ENCODE results near the gene ADGRF3. TPM values are rescaled to one million over a fixed set of nuclear protein-coding genes. Genes with fewer than 3 reads are reported as not detected.
"Not testable (repeated sequence)": the region's sequence is repeated elsewhere in the genome, so short reads cannot be mapped to it uniquely, and the experiment has no call there.

ADGRF3 gene
- total RNA-seq, 1 donor from 2014 or later, result 4.9 TPM

DNA sequence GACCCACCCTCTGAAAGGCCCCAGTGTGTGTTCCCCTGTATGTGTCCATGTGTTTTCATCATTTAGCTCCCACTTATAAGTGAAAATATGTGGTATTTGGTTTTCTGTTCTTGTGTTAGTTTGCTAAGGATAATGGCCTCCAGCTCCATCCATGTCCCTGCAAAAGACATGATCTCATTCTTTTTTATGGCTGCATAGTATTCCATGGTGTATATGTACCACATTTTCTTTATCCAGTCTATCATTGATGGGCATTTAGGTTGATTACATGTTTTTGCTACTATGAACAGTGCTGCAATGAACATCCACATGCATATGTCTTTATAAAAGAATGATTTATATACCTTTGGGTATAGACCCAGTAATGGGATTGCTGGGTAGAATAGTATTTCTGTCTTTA is 22.1 kb downstream of the ADGRF3 start:
- intact Hi-C loops (cut with micrococcal nuclease), result not testable (repeated sequence)

DNA sequence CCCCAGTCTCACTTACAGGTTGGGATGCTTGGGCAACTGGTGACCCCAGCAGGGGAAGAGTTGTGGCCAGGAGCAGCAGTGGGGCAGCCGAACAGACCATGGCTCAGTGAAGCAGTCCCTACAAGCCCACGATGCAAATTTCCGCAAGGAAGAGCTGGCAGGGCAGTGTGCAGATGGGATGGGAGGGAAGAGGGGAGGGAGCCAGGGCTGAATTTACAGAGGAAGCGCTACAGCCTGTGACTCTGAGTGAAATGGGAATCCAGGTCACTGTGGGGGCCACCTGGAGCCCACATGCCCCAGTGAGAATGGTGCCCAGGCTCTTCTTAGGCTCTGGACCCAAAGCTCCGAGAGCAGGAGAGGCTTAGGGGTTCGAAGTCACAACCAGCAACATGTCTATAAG is 27.6 kb downstream of the ADGRF3 start:
- intact Hi-C loops (cut with micrococcal nuclease), result no loop called here

DNA sequence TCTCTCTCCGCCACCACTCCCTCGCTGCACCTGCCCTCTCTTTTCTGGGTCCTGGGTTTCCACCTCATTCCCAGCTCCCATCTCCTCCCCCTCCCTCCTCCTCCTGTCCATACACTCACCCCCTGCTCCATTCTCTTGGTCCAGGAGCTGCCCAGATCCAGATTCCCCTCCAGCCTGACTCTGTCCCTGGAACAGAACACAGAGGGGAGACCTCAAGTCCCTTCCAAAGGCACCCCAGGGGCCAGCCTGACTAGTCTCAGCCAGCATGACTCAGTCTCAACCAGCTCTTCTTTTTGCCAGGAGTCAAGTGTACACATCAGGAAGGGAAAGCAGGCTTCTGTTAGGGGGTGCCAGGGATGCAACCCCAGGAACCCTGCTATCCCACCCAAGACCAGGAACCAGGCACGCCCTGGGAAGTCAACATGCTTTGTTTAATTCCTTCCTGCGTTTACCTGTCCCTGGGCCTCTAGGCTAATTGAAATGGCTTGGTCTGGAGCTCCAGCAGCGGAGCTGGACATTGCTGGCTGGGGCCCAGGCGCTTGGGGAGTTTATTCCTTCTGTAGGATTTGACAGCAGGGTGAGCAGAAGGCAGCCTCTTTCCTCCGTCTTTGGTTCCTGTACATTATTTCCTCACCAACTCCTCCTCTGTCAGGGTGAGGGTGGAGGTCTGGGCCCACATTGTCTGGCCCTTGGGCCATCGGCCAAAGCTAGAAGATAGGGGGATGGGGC is 29.0 kb downstream of the ADGRF3 start:
- intact Hi-C loops (cut with micrococcal nuclease), result no loop called here

DNA sequence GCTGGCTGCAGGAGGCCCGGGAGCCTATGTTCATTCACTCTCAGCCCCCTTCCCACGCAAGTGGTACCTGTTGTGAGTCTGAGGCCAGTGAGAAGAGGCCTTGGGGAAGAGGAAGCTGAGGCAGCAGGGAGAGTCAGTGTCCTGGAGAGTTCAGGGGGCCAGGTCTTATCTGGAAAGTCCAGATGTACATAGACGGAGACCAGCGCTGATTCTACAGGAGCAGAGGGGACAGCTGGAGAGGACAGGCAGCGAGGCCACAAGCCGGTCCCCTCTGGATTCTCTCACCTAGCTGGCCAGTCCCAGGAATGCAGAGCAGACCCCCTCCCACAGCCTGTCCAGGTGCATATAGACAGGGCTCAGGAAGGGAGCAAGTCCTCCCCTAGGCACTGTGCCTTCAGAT is 29.7 kb downstream of the ADGRF3 start:
- intact Hi-C loops (cut with micrococcal nuclease), result no loop called here

DNA sequence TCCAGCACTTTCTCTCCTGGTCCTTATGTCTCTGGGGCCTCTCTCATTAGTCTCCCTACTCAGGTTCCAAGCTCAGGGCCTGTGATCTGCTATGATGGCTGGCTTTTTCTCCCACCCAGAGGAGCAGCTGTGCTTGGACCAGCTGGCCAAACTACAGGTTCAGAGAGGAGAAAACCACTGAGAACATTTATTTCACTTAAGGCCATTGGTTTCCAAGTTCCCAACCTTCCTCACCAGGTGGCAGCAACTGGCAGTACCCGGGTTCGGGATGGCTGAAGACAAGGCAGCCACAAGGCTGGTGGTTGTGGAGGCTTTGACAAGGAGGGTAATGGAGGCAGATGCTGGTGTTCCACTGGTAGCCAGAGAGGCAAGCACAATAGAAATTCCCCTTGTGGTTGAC is 30.5 kb downstream of the ADGRF3 start:
- intact Hi-C loops (cut with micrococcal nuclease), result no loop called here

DNA sequence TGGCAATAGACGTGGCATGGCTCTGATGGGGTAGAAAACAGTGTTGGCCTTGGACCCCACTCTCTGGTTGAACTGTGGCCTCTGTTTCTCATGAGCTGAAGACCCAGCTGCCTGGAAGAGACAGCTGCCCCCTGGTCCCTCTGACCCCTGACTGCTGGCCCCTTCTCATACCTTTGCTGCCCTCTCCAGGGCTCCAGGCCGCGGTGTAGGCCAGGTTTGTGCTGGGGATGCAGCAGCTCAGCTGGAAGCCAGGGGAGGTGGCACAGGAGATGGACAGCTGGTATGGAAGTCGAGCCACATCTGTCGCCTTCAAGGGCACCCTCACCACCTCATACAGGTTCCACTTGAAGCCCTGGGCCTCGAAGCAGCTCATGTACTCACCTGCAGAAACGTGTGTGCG is 32.3 kb downstream of the ADGRF3 start:
- intact Hi-C loops (cut with micrococcal nuclease), result no loop called here

DNA sequence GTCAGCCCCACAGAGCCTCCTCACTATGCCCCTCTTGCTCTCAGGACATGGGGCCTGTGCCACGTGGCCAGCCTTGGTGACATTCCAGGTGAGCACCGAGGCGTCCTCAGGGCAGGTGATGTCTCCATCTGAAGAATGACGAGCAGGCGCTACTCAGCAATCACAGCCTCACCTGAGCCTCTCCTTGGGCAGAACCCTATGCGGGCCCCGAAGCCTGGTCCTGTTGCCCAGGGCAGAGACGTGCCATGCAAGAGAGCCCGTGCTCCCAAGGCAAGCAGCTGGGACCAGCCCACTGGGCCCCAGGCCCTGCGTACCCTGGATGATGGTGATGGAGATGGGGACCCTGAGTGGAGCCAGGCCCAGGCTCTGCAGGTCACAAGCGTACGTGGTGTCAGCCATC is 33.1 kb downstream of the ADGRF3 start:
- intact Hi-C loops (cut with micrococcal nuclease), result no loop called here

DNA sequence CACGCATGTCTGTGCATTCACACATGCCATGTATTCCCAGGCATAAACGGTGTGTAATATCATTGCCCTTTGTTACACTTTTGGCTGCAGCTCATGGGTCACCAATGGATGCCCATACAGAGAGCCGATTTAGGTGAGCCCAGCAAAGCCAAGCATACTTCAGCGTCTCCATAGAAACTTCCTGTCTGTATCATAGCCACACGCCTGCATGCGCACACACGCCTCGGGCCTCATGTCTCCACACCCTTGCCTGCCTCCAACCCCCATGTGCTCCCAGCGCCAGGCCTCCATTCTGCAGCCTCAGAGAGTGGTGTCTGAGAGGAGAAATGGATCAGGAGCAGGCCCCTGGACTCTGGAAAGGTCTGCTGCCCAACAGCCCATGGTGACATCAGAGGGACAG is 34.1 kb downstream of the ADGRF3 start:
- intact Hi-C loops (cut with micrococcal nuclease), result no loop called here

DNA sequence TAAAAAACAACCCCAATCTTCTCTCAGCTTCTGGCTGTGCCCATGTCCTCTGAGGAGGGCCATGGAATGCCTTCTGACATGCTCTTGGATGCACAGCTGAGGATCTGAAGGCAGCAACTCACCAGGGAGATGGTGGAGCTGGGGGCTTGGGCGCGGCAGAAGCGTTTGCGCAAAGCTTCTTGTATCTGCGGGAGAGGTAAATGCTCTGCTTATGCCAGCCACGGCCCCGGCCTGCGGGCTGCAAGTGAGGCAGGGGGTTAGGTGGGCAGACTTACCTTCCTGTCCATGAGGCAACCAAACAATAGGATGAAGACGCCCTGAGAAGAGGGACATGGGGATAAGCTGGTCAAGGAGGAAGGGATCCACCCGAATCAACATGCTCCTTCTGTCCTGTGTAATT is 36.7 kb downstream of the ADGRF3 start:
- intact Hi-C loops (cut with micrococcal nuclease), result no loop called here

DNA sequence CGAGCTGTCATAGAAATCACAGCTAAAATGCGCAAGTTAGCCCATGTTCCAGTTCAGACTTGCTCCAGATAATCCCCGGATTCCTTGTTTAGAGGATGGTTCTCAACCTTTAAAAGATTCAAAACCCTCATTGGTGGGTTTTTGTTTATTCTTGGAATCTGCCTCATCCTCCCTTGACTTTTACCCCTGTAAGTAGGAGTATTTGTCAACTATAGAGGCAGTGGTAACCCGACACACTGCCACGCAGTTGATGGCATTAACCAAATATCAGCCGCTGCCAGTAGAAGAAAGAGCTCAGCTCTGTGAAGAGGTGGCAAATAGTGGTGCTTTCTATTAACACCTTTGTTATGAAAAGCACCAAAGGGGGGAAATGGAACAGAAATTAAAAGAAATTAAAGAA is 41.0 kb downstream of the ADGRF3 start:
- intact Hi-C loops (cut with micrococcal nuclease), result no loop called here

DNA sequence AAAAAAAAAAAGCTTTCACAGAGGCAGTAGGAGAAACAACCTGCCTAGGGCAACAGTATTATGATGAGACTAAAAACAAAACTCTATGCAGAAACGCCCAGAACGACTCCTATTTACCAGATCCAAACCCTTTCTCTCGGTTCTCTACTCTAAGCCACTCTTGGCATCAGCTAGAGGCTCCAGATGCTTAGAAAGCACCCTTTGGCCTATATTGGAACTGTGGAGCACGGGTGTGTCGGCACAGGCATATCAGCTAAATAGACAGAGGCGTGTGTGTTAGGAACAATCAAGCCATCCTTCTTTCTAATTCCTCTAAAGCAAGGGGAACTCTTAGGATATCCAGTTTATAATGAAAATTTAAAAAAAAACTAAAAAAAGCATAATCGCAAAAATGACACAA is 41.5 kb downstream of the ADGRF3 start:
- intact Hi-C loops (cut with micrococcal nuclease), result not testable (repeated sequence)

DNA sequence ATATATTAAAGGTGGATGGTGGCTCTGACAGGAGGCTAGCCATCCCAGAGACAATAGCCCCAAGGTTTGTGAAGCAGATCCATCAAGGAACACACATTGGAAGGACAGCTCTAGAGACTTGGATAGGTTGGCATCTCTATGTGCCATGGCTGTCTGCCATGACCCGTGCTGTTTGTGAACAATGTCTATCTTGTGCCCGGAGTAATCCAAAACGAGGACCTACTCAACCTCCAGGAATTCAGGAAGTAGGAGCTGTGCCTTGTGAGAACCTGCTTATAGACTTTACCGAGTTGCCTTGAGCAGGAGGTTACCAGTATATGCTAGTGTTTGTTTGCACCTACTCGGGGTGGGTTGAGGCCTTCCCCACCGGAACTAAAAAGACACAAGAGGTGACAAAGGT is 43.7 kb downstream of the ADGRF3 start:
- intact Hi-C loops (cut with micrococcal nuclease), result no loop called here

DNA sequence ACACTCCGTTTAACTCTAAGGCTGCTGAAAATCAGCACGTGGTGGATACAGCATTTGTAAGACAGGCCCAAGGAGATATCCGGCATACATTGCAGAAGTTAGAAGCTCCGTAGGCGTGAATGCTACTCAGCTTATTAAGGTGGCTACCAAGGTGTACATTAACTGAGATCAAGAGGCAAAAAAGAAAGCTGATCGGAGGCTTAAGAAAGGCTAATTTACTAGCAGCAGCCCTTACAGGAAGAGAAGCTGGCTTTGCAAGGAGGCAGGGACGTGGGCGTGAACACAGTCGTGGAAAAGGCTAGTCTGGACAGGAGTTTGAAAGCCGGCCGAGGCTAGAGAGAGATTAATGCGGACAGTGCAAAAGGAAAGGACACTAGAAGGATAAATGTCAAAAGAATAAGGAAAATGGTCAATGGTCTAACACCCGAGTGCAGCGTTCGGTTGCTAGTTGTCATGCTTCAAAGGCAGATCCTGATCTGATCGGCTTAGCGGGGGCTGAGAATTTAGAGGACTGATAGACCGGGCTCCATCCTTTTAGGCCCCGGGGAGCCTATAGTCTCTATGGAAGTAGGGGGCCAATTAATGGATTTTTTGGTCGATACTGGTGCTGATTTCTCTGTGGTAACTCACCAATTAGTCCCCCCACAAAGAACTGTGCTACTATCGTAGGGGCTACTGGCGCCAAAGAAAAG is 46.2 kb downstream of the ADGRF3 start:
- intact Hi-C loops (cut with micrococcal nuclease), result no loop called here

DNA sequence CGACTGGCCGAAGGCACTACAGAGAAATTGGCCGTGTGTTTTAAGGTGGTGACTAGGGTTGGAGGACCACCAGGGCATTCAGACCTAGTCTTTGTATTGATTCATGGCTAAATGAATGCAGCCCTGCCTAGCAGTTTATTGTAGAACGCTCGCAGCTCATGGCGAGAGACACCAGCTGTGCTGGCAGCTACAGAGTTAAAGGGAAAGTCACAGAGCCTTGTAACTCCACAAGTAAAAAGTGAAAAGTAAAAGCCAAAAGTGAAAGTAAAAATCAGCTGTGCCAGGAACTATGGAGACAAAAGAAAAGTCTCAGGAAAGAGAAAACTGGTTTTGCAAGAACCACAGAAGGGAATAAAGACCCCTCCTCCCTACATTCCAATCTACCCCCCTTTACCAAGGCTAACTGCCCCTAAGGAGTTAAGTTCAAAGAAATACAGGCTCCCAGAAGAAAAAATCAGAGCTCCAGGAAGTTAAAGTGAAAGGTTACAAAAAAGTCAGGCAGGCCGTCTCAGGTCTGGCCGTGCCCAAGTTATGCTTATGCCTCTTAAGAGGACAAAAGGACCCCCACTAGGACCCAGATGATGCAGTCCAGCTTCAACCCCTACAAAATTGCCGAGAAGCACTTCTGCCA is 47.0 kb downstream of the ADGRF3 start:
- intact Hi-C loops (cut with micrococcal nuclease), result no loop called here

DNA sequence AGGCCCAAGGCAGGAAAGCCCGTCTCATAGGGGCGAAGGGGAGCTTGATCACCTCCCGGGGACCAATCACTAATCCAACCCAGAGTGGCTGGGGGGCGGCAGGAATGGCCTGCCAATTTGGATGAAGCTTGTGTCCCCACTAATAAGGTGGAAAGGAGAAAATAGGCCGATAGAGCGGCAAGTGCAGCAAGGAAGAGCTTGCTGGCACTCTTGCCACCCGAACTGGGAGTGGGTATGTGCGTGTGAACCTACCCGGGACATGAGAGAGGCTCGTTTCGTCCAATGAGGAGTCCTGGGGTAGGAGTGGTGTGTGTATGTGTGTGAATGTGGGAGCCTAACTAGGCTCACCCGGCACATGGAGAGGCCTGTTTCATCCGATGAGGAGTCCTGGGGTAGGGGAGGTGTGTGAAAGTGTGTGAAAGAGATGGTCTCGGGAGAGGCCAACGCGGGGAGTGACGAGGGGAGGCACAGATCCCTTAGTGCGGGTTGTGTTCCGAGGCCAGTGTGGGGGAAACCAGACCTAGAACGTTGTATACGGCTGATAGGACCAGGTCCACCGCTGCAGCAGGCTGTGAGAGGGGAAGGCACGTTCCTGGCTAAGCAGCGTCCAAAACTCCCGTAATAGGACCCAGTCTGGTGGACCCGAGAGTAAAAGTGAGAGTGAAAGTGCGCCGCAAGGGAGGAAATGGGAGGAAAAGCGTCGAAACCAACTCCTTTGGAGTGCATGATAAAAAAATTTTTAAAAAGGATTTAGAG is 47.8 kb downstream of the ADGRF3 start:
- intact Hi-C loops (cut with micrococcal nuclease), result no loop called here

DNA sequence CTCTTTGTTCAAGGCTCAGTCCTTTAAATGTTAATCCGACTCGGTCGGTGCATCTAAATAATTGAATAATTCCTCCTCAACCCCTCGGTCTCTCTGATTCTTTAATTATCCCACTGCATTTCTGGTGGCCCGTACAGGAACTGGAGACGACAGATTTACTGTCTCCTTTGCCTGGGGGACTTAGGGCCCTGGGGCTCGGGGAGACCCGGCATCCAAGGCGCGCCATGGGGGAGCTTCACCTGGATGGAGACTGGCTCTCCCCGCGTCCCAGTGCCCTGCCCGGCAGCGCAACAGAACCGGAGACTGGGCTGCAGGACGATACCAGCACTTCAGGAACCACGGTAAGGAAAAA is 48.3 kb downstream of the ADGRF3 start:
- intact Hi-C loops (cut with micrococcal nuclease), result no loop called here

DNA sequence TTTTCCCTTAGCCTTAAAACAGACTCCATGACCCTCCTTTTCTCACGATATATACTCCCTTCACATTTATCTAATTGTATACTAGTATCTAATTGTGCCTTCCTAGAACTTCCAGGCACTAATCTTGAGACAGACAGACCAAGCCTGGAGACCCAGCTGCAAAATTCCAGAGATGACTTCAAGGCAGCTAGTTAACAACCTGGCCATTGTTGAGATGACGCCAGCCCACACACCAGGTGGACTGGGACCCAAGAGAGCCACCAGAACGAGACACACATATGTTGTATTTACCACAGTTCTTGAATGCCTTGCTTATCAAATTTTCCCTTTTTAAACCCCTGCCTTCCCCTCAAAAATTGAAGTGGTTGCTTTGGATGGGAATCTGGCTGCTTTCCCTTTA is 49.5 kb downstream of the ADGRF3 start:
- intact Hi-C loops (cut with micrococcal nuclease), result no loop called here

DNA sequence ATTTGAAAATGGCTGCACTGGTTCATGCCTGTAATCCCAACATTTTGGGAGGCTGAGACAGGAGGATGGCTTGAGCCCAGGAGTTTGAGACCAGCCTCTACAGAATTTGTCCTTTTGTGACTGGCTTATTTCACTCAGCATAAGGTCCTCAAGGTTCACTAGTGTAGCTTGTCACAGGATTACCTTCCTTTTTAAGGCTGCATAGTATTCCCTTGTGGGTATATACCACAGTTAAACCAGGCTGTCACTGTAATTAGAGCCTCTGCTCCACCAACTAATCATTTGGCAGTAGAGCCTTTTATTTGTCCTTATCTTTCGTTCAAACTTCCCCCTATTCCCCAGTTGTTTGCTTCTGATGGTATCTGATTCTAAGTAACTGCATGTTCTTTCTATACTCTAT is 51.1 kb downstream of the ADGRF3 start:
- intact Hi-C loops (cut with micrococcal nuclease), result no loop called here

DNA sequence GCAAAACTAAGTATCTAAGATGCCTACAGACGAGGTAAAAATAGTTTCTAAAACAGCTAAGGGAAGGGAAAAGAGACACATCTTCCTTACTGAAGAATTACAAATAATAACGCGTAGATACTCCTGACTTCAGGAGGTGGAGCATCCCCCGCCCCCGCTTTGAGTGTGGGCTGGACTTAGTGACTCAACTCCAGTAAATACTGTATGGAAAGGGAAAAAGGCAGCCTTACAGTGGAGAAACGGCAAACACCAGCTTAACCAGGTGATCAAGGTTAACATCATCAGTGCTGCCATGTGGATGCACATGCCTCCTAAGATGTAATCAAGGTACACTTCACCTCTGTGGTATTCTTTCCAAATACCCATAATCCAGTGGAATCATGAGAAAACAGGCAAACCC is 53.9 kb downstream of the ADGRF3 start:
- intact Hi-C loops (cut with micrococcal nuclease), result no loop called here

DNA sequence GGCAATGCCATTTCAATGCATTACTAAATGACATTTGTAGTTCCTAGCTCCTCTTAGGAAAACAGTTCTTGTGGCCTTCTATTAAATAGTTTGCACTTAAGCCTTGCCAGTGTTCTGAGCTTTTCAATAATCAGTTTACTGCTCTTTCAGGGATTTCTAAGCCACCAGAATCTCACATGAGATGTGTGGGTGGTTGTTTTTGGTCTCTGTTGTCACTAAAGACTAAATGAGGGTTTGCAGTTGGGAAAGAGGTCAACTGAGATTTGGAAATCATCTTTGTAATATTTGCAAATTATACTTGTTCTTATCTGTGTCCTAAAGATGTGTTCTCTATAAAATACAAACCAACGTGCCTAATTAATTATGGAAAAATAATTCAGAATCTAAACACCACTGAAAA is 56.6 kb downstream of the ADGRF3 start:
- intact Hi-C loops (cut with micrococcal nuclease), result no loop called here

DNA sequence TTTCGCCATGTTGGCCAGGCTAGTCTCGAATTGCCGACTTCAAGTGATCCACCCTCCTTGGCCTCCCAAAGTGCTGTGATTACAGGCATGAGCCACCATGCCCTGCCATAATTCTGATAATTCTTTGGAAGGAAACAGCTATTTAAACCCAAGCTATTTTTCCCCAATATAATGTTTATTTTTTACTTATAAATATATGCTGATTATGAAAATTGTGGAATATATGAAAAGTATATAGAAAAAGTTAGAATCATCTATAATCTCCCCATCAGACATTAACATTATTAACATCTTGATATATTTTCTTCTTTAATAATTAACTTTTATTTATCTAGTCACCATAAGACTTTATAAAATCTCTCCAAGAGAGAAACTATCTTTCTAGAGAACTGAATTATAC is 60.7 kb downstream of the ADGRF3 start:
- intact Hi-C loops (cut with micrococcal nuclease), result no loop called here

DNA sequence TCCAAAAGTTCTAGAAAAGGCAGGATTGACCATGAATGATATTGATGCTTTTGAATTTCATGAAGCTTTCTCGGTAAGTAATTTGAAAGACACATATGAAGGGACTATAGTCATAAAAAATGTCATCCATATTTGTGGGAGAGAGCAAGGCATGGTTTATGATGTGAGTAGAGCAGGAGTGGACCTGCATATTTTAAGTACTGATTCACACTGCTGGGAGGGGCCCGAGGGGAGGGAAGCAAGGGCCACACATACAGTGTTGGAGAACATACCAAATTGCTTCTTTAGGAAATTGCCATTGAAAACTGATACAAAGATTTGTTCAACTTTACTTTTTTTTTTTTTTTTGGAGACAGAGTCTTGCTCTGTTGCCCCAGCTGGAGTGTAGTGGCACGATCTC is 62.5 kb downstream of the ADGRF3 start:
- intact Hi-C loops (cut with micrococcal nuclease), result no loop called here
